Measurements from ENCODE around the gene ADPRH.
A peak's percentile ranks its signal among the peaks of the same experiment; 100 is the strongest.
"Not testable (repeated sequence)": the region's sequence is repeated elsewhere in the genome, so short reads cannot be mapped to it uniquely, and the experiment has no call there.

ADPRH gene

GRCh38 chr3:119571230-119571629 lies 8.1 kb upstream of the ADPRH start:
- H3K36me3 Mint-ChIP-seq (ENCODE audit: low read depth): no peaks in the 10 kb centered on the region
- H3K4me3 Mint-ChIP-seq: no peak overlapping the region
- no peak for DNase-seq (ENCODE audit: low spot score)
- H3K27ac Mint-ChIP-seq: no peak overlapping the region
- H3K9me3 Mint-ChIP-seq: no peaks in the 10 kb centered on the region
- H3K27me3 Mint-ChIP-seq (ENCODE audit: low read depth): peaks cover 10% of the 10 kb centered on the region
- peaks cover 14% of the 10 kb centered on the region for H3K4me1 Mint-ChIP-seq (ENCODE audit: low read depth)

GRCh38 chr3:119571688-119572087 lies 7.6 kb upstream of the ADPRH start:
- Mint-ChIP-seq H3K4me3 (no peak overlapping the region), H3K36me3 (ENCODE audit: low read depth) (no peaks in the 10 kb centered on the region), H3K9me3 (no peaks in the 10 kb centered on the region), H3K27me3 (ENCODE audit: low read depth) (peaks cover 10% of the 10 kb centered on the region), H3K4me1 (ENCODE audit: low read depth) (peaks cover 14% of the 10 kb centered on the region), H3K27ac (no peak overlapping the region)
- DNase-seq (ENCODE audit: low spot score): no peak

GRCh38 chr3:119575507-119575906 lies 3.8 kb upstream of the ADPRH start:
- H3K9me3 Mint-ChIP-seq: no peaks in the 10 kb centered on the region
- H3K27me3 Mint-ChIP-seq (ENCODE audit: low read depth): peaks cover 2% of the 10 kb centered on the region
- no peak overlapping the region for H3K27ac Mint-ChIP-seq
- H3K4me1 Mint-ChIP-seq (ENCODE audit: low read depth): peaks cover 19% of the 10 kb centered on the region
- no peak for DNase-seq (ENCODE audit: low spot score)
- no peaks in the 10 kb centered on the region for H3K36me3 Mint-ChIP-seq (ENCODE audit: low read depth)
- H3K4me3 Mint-ChIP-seq: no peak overlapping the region

GRCh38 chr3:119580067-119580760 lies 922 bp downstream of the ADPRH start:
- peak overlapping the region; percentile 85 for H3K27ac Mint-ChIP-seq
- H3K36me3 Mint-ChIP-seq (ENCODE audit: low read depth): no peaks in the 10 kb centered on the region
- H3K4me1 Mint-ChIP-seq (ENCODE audit: low read depth): peaks cover 22% of the 10 kb centered on the region
- peak overlapping the region; percentile 89 for H3K4me3 Mint-ChIP-seq
- H3K27me3 Mint-ChIP-seq (ENCODE audit: low read depth): no peaks in the 10 kb centered on the region
- DNase-seq (ENCODE audit: low spot score): no peak
- no peaks in the 10 kb centered on the region for H3K9me3 Mint-ChIP-seq

- no peak for DNase-seq (ENCODE audit: low spot score)
- H3K36me3 Mint-ChIP-seq (ENCODE audit: low read depth): no peaks in the 10 kb centered on the region
- H3K9me3 Mint-ChIP-seq: no peaks in the 10 kb centered on the region
- H3K27ac Mint-ChIP-seq: peak overlapping the region; percentile 24
- H3K4me3 Mint-ChIP-seq: no peak overlapping the region
- no peaks in the 10 kb centered on the region for H3K27me3 Mint-ChIP-seq (ENCODE audit: low read depth)
- H3K4me1 Mint-ChIP-seq (ENCODE audit: low read depth): peaks cover 20% of the 10 kb centered on the region
These were observed 2.9 kb downstream of the ADPRH start for GRCh38 chr3:119582178-119582577.

- Mint-ChIP-seq H3K27ac (no peak overlapping the region), H3K9me3 (peaks cover 8% of the 10 kb centered on the region), H3K4me3 (no peak overlapping the region), H3K36me3 (ENCODE audit: low read depth) (peaks cover 4% of the 10 kb centered on the region), H3K4me1 (ENCODE audit: low read depth) (peaks cover 24% of the 10 kb centered on the region), H3K27me3 (ENCODE audit: low read depth) (peaks cover 5% of the 10 kb centered on the region)
- no peak for DNase-seq (ENCODE audit: low spot score)
These were observed 5.9 kb downstream of the ADPRH start for GRCh38 chr3:119585208-119585607.

GRCh38 chr3:119585856-119586570 lies 6.7 kb downstream of the ADPRH start:
- DNase-seq (ENCODE audit: low spot score): no peak
- no peak overlapping the region for H3K27ac Mint-ChIP-seq
- peaks cover 11% of the 10 kb centered on the region for H3K9me3 Mint-ChIP-seq
- H3K36me3 Mint-ChIP-seq (ENCODE audit: low read depth): peaks cover 5% of the 10 kb centered on the region
- peaks cover 6% of the 10 kb centered on the region for H3K27me3 Mint-ChIP-seq (ENCODE audit: low read depth)
- H3K4me1 Mint-ChIP-seq (ENCODE audit: low read depth): peaks cover 21% of the 10 kb centered on the region
- H3K4me3 Mint-ChIP-seq: no peak overlapping the region

GRCh38 chr3:119586733-119587172 lies 7.5 kb downstream of the ADPRH start:
- Mint-ChIP-seq H3K27ac (no peak overlapping the region), H3K4me3 (no peak overlapping the region), H3K4me1 (ENCODE audit: low read depth) (peaks cover 18% of the 10 kb centered on the region), H3K27me3 (ENCODE audit: low read depth) (peaks cover 6% of the 10 kb centered on the region), H3K36me3 (ENCODE audit: low read depth) (peaks cover 5% of the 10 kb centered on the region), H3K9me3 (peaks cover 11% of the 10 kb centered on the region)
- no peak for DNase-seq (ENCODE audit: low spot score)

- Mint-ChIP-seq H3K4me1 (ENCODE audit: low read depth) (peaks cover 13% of the 10 kb centered on the region), H3K9me3 (peaks cover 11% of the 10 kb centered on the region), H3K4me3 (no peak overlapping the region), H3K36me3 (ENCODE audit: low read depth) (peaks cover 5% of the 10 kb centered on the region), H3K27me3 (ENCODE audit: low read depth) (peaks cover 6% of the 10 kb centered on the region), H3K27ac (no peak overlapping the region)
- no peak for DNase-seq (ENCODE audit: low spot score)
These were observed 8.8 kb downstream of the ADPRH start for GRCh38 chr3:119588112-119588511.

- H3K9me3 Mint-ChIP-seq: peaks cover 11% of the 10 kb centered on the region
- H3K36me3 Mint-ChIP-seq (ENCODE audit: low read depth): peaks cover 5% of the 10 kb centered on the region
- DNase-seq (ENCODE audit: low spot score): no peak
- H3K4me1 Mint-ChIP-seq (ENCODE audit: low read depth): peaks cover 13% of the 10 kb centered on the region
- H3K27ac Mint-ChIP-seq: no peak overlapping the region
- H3K27me3 Mint-ChIP-seq (ENCODE audit: low read depth): peaks cover 8% of the 10 kb centered on the region
- no peak overlapping the region for H3K4me3 Mint-ChIP-seq
These were observed 9.9 kb downstream of the ADPRH start for GRCh38 chr3:119589102-119589773.

GRCh38 chr3:119590706-119591105 lies 11.4 kb downstream of the ADPRH start:
- no peak overlapping the region for H3K4me3 Mint-ChIP-seq
- peaks cover 13% of the 10 kb centered on the region for H3K4me1 Mint-ChIP-seq (ENCODE audit: low read depth)
- H3K27me3 Mint-ChIP-seq (ENCODE audit: low read depth): peaks cover 8% of the 10 kb centered on the region
- H3K27ac Mint-ChIP-seq: no peak overlapping the region
- no peak for DNase-seq (ENCODE audit: low spot score)
- H3K36me3 Mint-ChIP-seq (ENCODE audit: low read depth): peaks cover 5% of the 10 kb centered on the region
- H3K9me3 Mint-ChIP-seq: peaks cover 11% of the 10 kb centered on the region

- no peak overlapping the region for H3K27ac Mint-ChIP-seq
- H3K27me3 Mint-ChIP-seq (ENCODE audit: low read depth): peaks cover 8% of the 10 kb centered on the region
- no peak overlapping the region for H3K4me3 Mint-ChIP-seq
- no peak for DNase-seq (ENCODE audit: low spot score)
- H3K4me1 Mint-ChIP-seq (ENCODE audit: low read depth): peaks cover 14% of the 10 kb centered on the region
- peaks cover 11% of the 10 kb centered on the region for H3K9me3 Mint-ChIP-seq
- peaks cover 5% of the 10 kb centered on the region for H3K36me3 Mint-ChIP-seq (ENCODE audit: low read depth)
These were observed 13.6 kb downstream of the ADPRH start for GRCh38 chr3:119592861-119593260.

- peaks cover 8% of the 10 kb centered on the region for H3K27me3 Mint-ChIP-seq (ENCODE audit: low read depth)
- H3K4me1 Mint-ChIP-seq (ENCODE audit: low read depth): peaks cover 12% of the 10 kb centered on the region
- H3K9me3 Mint-ChIP-seq: peaks cover 11% of the 10 kb centered on the region
- H3K36me3 Mint-ChIP-seq (ENCODE audit: low read depth): peaks cover 5% of the 10 kb centered on the region
- H3K27ac Mint-ChIP-seq: no peak overlapping the region
- H3K4me3 Mint-ChIP-seq: no peak overlapping the region
- DNase-seq (ENCODE audit: low spot score): no peak
These were observed 14.8 kb downstream of the ADPRH start for GRCh38 chr3:119594066-119594465.

GRCh38 chr3:119594929-119595328 lies 15.6 kb downstream of the ADPRH start:
- DNase-seq (ENCODE audit: low spot score); H3K4me3 Mint-ChIP-seq; H3K36me3 Mint-ChIP-seq (ENCODE audit: low read depth); H3K27ac Mint-ChIP-seq; H3K27me3 Mint-ChIP-seq (ENCODE audit: low read depth); H3K9me3 Mint-ChIP-seq: not testable (repeated sequence)
- H3K4me1 Mint-ChIP-seq (ENCODE audit: low read depth): peaks cover 14% of the 10 kb centered on the region

Measured in T-helper 2 cell treated with Interferon-gamma antibody and Interleukin-4, amounts not matched to agents 5 μg/mL and 100 μg/mL, for 36 hours (primary cell).